ENCODE data around the gene ESRRG.

The ESRRG gene

GRCh38 chr1:216562383-216562782 lies 160.8 kb downstream of the ESRRG start:
- DNase-seq (no peak), ATAC-seq (ENCODE audit: insufficient read depth, low read depth) (no peak)
- Histone ChIP-seq H3K79me2 (ENCODE audit: insufficient read depth, low read length) (no peaks in the 10 kb centered on the region), H3K9ac (ENCODE audit: low read depth, low read length) (no peak overlapping the region), H3K4me2 (ENCODE audit: insufficient read depth, low read length) (no peak overlapping the region), H3K4me3 (ENCODE audit: low read depth in 1 of 2, low read length in 2 of 2) (no peak overlapping the region), H3K36me3 (ENCODE audit: insufficient read depth, low read length) (no peaks in the 10 kb centered on the region), H3K9me3 (ENCODE audit: insufficient read depth, low read length, severe bottlenecking) (no peaks in the 10 kb centered on the region), H4K20me1 (ENCODE audit: insufficient read depth, low read length) (no peaks in the 10 kb centered on the region), H3K27me3 (ENCODE audit: insufficient read depth, low read length, poor library complexity) (no peaks in the 10 kb centered on the region), H3K27ac (ENCODE audit: low read length) (no peak overlapping the region), H2AFZ (ENCODE audit: low read depth, low read length) (no peak overlapping the region), H3K4me1 (ENCODE audit: insufficient read depth, low read length) (no peaks in the 10 kb centered on the region)
- TF ChIP-seq EZH2 (IDR thresholded peaks at IDR 0.05; ENCODE audit: borderline replicate concordance, low read depth, low read length, severe bottlenecking) (no peak), CTCF (IDR thresholded peaks at IDR 0.05; ENCODE audit: borderline replicate concordance, extremely low read depth, low read length, poor library complexity, severe bottlenecking) (no peak)

- Histone ChIP-seq H3K4me1 (ENCODE audit: insufficient read depth, low read length) (no peaks in the 10 kb centered on the region), H3K4me3 (ENCODE audit: low read depth in 1 of 2, low read length in 2 of 2) (no peak overlapping the region), H3K4me2 (ENCODE audit: insufficient read depth, low read length) (no peak overlapping the region), H3K9ac (ENCODE audit: low read depth, low read length) (no peak overlapping the region), H2AFZ (ENCODE audit: low read depth, low read length) (no peak overlapping the region), H3K36me3 (ENCODE audit: insufficient read depth, low read length) (no peaks in the 10 kb centered on the region), H3K79me2 (ENCODE audit: insufficient read depth, low read length) (no peaks in the 10 kb centered on the region), H3K27ac (ENCODE audit: low read length) (no peak overlapping the region), H3K9me3 (ENCODE audit: insufficient read depth, low read length, severe bottlenecking) (no peaks in the 10 kb centered on the region), H4K20me1 (ENCODE audit: insufficient read depth, low read length) (no peaks in the 10 kb centered on the region), H3K27me3 (ENCODE audit: insufficient read depth, low read length, poor library complexity) (no peaks in the 10 kb centered on the region)
- TF ChIP-seq EZH2 (IDR thresholded peaks at IDR 0.05; ENCODE audit: borderline replicate concordance, low read depth, low read length, severe bottlenecking) = no peak
- no peak for TF ChIP-seq CTCF (IDR thresholded peaks at IDR 0.05; ENCODE audit: borderline replicate concordance, extremely low read depth, low read length, poor library complexity, severe bottlenecking)
- DNase-seq (no peak), ATAC-seq (ENCODE audit: insufficient read depth, low read depth) (no peak)
Observed at GRCh38 chr1:216560527-216560926, 162.7 kb downstream of the ESRRG start.

- no peak overlapping the region for H3K4me3 ChIP-seq (ENCODE audit: low read depth in 1 of 2, low read length in 2 of 2)
- no peaks in the 10 kb centered on the region for H4K20me1 ChIP-seq (ENCODE audit: insufficient read depth, low read length)
- no peaks in the 10 kb centered on the region for H3K27me3 ChIP-seq (ENCODE audit: insufficient read depth, low read length, poor library complexity)
- TF ChIP-seq CTCF (IDR thresholded peaks at IDR 0.05; ENCODE audit: borderline replicate concordance, extremely low read depth, low read length, poor library complexity, severe bottlenecking) (no peak), EZH2 (IDR thresholded peaks at IDR 0.05; ENCODE audit: borderline replicate concordance, low read depth, low read length, severe bottlenecking) (no peak)
- ATAC-seq (ENCODE audit: insufficient read depth, low read depth) (no peak), DNase-seq (no peak)
- no peaks in the 10 kb centered on the region for H3K4me1 ChIP-seq (ENCODE audit: insufficient read depth, low read length)
- H3K36me3 ChIP-seq (ENCODE audit: insufficient read depth, low read length) = no peaks in the 10 kb centered on the region
- H3K27ac ChIP-seq (ENCODE audit: low read length) = no peak overlapping the region
- no peaks in the 10 kb centered on the region for H3K79me2 ChIP-seq (ENCODE audit: insufficient read depth, low read length)
- H3K9me3 ChIP-seq (ENCODE audit: insufficient read depth, low read length, severe bottlenecking) = no peaks in the 10 kb centered on the region
- H2AFZ ChIP-seq (ENCODE audit: low read depth, low read length) = no peak overlapping the region
- H3K4me2 ChIP-seq (ENCODE audit: insufficient read depth, low read length) = no peak overlapping the region
- no peak overlapping the region for H3K9ac ChIP-seq (ENCODE audit: low read depth, low read length)
Observed at GRCh38 chr1:216559359-216559758, 163.9 kb downstream of the ESRRG start.

GRCh38 chr1:216555653-216556052 lies 167.6 kb downstream of the ESRRG start:
- H3K36me3 ChIP-seq (ENCODE audit: insufficient read depth, low read length) = no peaks in the 10 kb centered on the region
- H3K9me3 ChIP-seq (ENCODE audit: insufficient read depth, low read length, severe bottlenecking) = no peaks in the 10 kb centered on the region
- H3K4me2 ChIP-seq (ENCODE audit: insufficient read depth, low read length) = no peak overlapping the region
- H3K4me1 ChIP-seq (ENCODE audit: insufficient read depth, low read length) = no peaks in the 10 kb centered on the region
- no peaks in the 10 kb centered on the region for H3K79me2 ChIP-seq (ENCODE audit: insufficient read depth, low read length)
- no peak overlapping the region for H2AFZ ChIP-seq (ENCODE audit: low read depth, low read length)
- H4K20me1 ChIP-seq (ENCODE audit: insufficient read depth, low read length) = no peaks in the 10 kb centered on the region
- no peak overlapping the region for H3K9ac ChIP-seq (ENCODE audit: low read depth, low read length)
- no peak for ATAC-seq (ENCODE audit: insufficient read depth, low read depth)
- no peak overlapping the region for H3K27ac ChIP-seq (ENCODE audit: low read length)
- TF ChIP-seq EZH2 (IDR thresholded peaks at IDR 0.05; ENCODE audit: borderline replicate concordance, low read depth, low read length, severe bottlenecking) = no peak
- H3K27me3 ChIP-seq (ENCODE audit: insufficient read depth, low read length, poor library complexity) = no peaks in the 10 kb centered on the region
- DNase-seq = no peak
- H3K4me3 ChIP-seq (ENCODE audit: low read depth in 1 of 2, low read length in 2 of 2) = no peak overlapping the region

All from DND-41 (cell line).